Measurements from ENCODE around the gene OR8K1. TPM values are rescaled to one million over a fixed set of nuclear protein-coding genes. Genes with fewer than 3 reads are reported as not detected.

The OR8K1 gene
- total RNA-seq, 1 donor from 2014 or later, result not detected

DNA sequence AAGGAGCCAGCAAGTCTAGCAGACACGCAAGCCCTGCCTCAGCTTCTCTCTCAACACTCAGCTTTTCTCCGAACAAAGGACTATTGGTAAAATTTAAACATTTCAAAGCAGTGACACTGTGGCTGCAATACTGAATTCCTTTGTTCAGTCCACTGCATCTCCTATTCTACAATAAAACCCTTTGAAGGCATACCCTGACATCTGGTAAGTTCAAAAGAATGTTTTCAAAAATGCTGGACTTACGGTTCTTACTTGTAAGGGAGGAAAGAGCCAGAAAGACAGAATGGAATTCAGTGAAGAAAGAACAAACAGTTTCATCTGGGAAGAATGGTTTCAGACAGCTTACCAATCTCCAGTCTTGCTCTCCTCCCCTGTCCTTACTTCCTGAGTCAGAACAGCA lies 12.7 kb upstream of the OR8K1 start:
- no peaks in the 10 kb centered on the region for H3K9me3 ChIP-seq
- H3K4me1 ChIP-seq, result no peaks in the 10 kb centered on the region
- no peak overlapping the region for H3K27ac ChIP-seq
- TF ChIP-seq, protein P1, sequence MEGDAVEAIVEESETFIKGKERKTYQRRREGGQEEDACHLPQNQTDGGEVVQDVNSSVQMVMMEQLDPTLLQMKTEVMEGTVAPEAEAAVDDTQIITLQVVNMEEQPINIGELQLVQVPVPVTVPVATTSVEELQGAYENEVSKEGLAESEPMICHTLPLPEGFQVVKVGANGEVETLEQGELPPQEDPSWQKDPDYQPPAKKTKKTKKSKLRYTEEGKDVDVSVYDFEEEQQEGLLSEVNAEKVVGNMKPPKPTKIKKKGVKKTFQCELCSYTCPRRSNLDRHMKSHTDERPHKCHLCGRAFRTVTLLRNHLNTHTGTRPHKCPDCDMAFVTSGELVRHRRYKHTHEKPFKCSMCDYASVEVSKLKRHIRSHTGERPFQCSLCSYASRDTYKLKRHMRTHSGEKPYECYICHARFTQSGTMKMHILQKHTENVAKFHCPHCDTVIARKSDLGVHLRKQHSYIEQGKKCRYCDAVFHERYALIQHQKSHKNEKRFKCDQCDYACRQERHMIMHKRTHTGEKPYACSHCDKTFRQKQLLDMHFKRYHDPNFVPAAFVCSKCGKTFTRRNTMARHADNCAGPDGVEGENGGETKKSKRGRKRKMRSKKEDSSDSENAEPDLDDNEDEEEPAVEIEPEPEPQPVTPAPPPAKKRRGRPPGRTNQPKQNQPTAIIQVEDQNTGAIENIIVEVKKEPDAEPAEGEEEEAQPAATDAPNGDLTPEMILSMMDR (IDR thresholded peaks at IDR 0.05), result no peak
- no peak for TF ChIP-seq POLR2AphosphoS5 (IDR thresholded peaks at IDR 0.05; ENCODE audit: insufficient read depth in 1 of 2, low read depth in 1 of 2)
- no peak for TF ChIP-seq POLR2A (IDR thresholded peaks at IDR 0.05)
- no peaks in the 10 kb centered on the region for H3K36me3 ChIP-seq
- H3K27me3 ChIP-seq, result no peaks in the 10 kb centered on the region
- DNase-seq (ENCODE audit: extremely low spot score in 2 of 2), result no peak
- H3K4me3 ChIP-seq, result no peak overlapping the region
- intact Hi-C loops (cut with DNase I), result no loop called here

DNA sequence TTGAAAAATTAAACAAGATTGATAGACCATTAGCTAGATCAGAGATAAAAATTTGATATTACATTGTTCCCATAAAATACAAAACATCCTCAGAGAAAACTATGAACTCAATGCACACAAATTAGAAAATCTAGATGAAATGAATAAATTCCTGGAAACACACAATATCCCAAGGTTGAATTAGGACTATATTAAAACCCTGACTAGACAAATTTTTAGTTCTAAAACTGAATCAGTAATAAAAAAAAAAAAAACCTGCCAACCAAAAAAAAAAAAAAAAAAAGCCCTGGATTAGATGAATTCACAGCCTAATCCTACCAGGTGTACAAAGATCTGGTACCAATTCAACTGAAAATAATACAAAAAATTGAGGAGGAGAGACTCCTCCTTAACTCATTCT lies 5.5 kb upstream of the OR8K1 start:
- TF ChIP-seq, protein P1 (IDR thresholded peaks at IDR 0.05), result no peak
- TF ChIP-seq POLR2A (IDR thresholded peaks at IDR 0.05), result no peak
- TF ChIP-seq POLR2AphosphoS5 (IDR thresholded peaks at IDR 0.05; ENCODE audit: insufficient read depth in 1 of 2, low read depth in 1 of 2), result no peak
- no peak overlapping the region for H3K27ac ChIP-seq
- no peaks in the 10 kb centered on the region for H3K9me3 ChIP-seq
- H3K4me3 ChIP-seq, result no peak overlapping the region
- intact Hi-C loops (cut with DNase I), result no loop called here
- H3K27me3 ChIP-seq, result no peaks in the 10 kb centered on the region
- DNase-seq (ENCODE audit: extremely low spot score in 2 of 2), result no peak
- no peaks in the 10 kb centered on the region for H3K4me1 ChIP-seq
- no peaks in the 10 kb centered on the region for H3K36me3 ChIP-seq

DNA sequence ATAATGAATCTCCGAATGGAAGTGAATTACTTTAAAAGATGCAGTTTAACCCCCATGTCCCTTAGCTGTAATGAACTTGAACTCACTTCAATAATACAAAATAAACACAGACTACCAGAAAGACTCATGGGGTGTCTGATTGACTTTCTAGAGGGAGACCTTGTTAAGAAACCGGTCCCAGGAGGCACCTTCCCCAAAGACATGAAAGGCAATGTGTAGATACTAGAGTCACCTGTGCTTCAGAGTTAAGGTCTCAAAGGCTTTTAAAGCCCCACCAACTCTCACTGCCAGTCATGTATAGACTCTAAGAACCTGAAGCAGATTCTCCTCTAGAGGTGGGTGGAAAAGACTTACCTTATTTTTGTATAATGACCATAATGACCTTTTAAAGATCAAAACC lies 8.2 kb downstream of the OR8K1 start, which contains the start of gene OR8J1:
Gene OR8J1, plus strand, starts transcription at position 301 of the 400 bp plus-strand sequence. CDS start 5,956 bp downstream, outside the sequence.
- Histone ChIP-seq H3K27me3 (no peaks in the 10 kb centered on the region), H3K4me1 (no peaks in the 10 kb centered on the region), H3K4me3 (no peak within 1 kb of the TSS), H3K27ac (no peak within 1 kb of the TSS), H3K9me3 (no peaks in the 10 kb centered on the region), H3K36me3 (no peaks in the 10 kb centered on the region)
- DNase-seq (ENCODE audit: extremely low spot score in 2 of 2), result no peak
- TF ChIP-seq POLR2AphosphoS5 (IDR thresholded peaks at IDR 0.05; ENCODE audit: insufficient read depth in 1 of 2, low read depth in 1 of 2), result no peak
- TF ChIP-seq, protein P1 (IDR thresholded peaks at IDR 0.05), result no peak
- TF ChIP-seq POLR2A (IDR thresholded peaks at IDR 0.05), result no peak
- intact Hi-C loops (cut with DNase I), result no loop called here

DNA sequence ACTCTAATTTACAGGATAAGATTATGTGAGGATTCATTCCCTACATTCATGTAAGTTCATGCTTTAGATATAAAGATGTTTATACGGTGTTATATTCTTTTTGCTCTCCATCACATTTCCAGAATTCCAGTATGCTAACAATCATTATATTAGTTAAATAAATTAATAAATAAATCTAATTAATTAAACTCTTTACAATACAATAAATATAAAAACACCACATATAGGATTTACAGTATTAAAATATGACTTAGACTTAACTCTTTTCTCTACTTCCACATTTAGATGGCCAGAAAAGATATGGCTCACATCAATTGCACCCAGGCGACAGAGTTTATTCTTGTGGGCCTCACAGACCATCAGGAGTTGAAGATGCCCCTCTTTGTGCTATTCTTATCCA lies 29.5 kb downstream of the OR8K1 start, which contains the start of gene OR8U1:
Gene OR8U1, plus strand, starts transcription at position 301 of the 400 bp plus-strand sequence. Its CDS starts 0 bp downstream, at position 301.
- no peak for DNase-seq (ENCODE audit: extremely low spot score in 2 of 2)
- Histone ChIP-seq H3K36me3 (no peaks in the 10 kb centered on the region), H3K27me3 (no peaks in the 10 kb centered on the region), H3K9me3 (no peaks in the 10 kb centered on the region), H3K27ac (no peak within 1 kb of the TSS), H3K4me1 (no peaks in the 10 kb centered on the region), H3K4me3 (no peak within 1 kb of the TSS)
- intact Hi-C loops (cut with DNase I), result no loop called here
- TF ChIP-seq, protein P1 (IDR thresholded peaks at IDR 0.05), result no peak
- TF ChIP-seq POLR2A (IDR thresholded peaks at IDR 0.05), result no peak
- TF ChIP-seq POLR2AphosphoS5 (IDR thresholded peaks at IDR 0.05; ENCODE audit: insufficient read depth in 1 of 2, low read depth in 1 of 2), result no peak

DNA sequence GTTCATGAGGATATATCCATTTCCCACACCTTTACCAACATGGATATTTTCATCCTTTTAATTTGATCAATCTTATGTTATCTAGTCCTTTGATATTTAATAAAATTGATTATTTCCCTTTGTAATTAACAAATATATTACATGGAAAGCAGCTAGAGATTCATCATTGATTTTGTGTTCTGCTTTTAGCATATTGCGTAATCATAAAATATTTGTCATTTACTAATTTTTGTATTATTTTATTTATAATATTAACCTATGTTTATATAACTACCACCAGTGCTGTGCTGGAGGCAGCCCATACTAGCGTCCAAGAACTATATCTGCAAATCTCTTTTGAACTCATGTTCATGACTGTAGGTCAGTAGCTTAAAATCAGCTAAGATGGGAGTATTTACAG lies 34.3 kb downstream of the OR8K1 start:
- Histone ChIP-seq H3K36me3 (no peaks in the 10 kb centered on the region), H3K4me1 (no peaks in the 10 kb centered on the region), H3K27ac (no peak overlapping the region), H3K27me3 (no peaks in the 10 kb centered on the region), H3K9me3 (no peaks in the 10 kb centered on the region), H3K4me3 (no peak overlapping the region)
- no peak for TF ChIP-seq POLR2A (IDR thresholded peaks at IDR 0.05)
- no peak for TF ChIP-seq POLR2AphosphoS5 (IDR thresholded peaks at IDR 0.05; ENCODE audit: insufficient read depth in 1 of 2, low read depth in 1 of 2)
- TF ChIP-seq, protein P1 (IDR thresholded peaks at IDR 0.05), result no peak
- intact Hi-C loops (cut with DNase I), result no loop called here
- no peak for DNase-seq (ENCODE audit: extremely low spot score in 2 of 2)

Data from vagina (tissue), 2 donors.